Body of pancreas (tissue), 4 donors: ENCODE data around the gene FGF14.

Source experiments
- POLR2A ChIP-seq, 3 donors: fragments of 450-650 bp; IDR thresholded peaks; one replicate each; pipeline ENCODE4 v1.6.1; 2016; ENCODE audit warnings: antibody characterized with exemption in 3 of 3, mild to moderate bottlenecking in 2 of 3
- TF ChIP-seq, protein P1 (sequence below), 7 experiments: fragments of 450-650 bp in 4 of 7; fragments of 200-600 bp in 3 of 7; sonication (generic) in 3 of 7; IDR thresholded peaks; one replicate each; pipeline ENCODE4 v1.5.1; 2016 to 2019; ENCODE audit warnings: antibody characterized with exemption in 7 of 7

DNA sequence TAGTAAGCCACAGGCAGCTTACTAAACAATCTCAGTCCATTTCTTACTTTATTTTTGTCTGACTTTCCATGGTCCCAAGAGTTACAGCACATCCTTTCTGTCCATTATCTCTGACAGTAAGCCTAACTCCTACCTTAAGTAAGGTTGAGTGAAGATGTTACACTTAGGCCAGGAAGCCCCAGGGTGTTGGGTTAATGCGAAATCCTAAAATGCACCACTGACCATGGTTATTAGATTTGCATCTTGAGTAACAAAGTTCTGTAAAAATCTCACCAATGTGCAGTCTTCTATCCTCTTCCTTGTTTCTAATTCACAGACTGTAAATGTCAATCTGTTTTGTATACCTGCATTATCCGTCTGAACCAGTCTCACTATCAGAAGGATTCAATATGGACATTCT is 462.5 kb downstream of the FGF14 start:
- TF ChIP-seq, protein P1, sequence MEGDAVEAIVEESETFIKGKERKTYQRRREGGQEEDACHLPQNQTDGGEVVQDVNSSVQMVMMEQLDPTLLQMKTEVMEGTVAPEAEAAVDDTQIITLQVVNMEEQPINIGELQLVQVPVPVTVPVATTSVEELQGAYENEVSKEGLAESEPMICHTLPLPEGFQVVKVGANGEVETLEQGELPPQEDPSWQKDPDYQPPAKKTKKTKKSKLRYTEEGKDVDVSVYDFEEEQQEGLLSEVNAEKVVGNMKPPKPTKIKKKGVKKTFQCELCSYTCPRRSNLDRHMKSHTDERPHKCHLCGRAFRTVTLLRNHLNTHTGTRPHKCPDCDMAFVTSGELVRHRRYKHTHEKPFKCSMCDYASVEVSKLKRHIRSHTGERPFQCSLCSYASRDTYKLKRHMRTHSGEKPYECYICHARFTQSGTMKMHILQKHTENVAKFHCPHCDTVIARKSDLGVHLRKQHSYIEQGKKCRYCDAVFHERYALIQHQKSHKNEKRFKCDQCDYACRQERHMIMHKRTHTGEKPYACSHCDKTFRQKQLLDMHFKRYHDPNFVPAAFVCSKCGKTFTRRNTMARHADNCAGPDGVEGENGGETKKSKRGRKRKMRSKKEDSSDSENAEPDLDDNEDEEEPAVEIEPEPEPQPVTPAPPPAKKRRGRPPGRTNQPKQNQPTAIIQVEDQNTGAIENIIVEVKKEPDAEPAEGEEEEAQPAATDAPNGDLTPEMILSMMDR (IDR thresholded peaks at IDR 0.05), result no peak
- TF ChIP-seq POLR2A (IDR thresholded peaks at IDR 0.05), result no peak
